HG03469 (cell line): ENCODE results near the gene COMMD3.
"Not testable (repeated sequence)": the region's sequence is repeated elsewhere in the genome, so short reads cannot be mapped to it uniquely, and the experiment has no call there.

Experiments used
- ATAC-seq: cut with Tn5 transposase; IDR thresholded peaks from one replicate; pipeline ENCODE4 v1.9.1; 2021; ENCODE audit warnings: mild to moderate bottlenecking, moderate library complexity, moderate number of reproducible peaks; ENCODE audit not compliant: unreplicated experiment

Gene COMMD3

GRCh38 chr10:22338185-22338900 lies 22.2 kb downstream of the COMMD3 start:
- no peak for ATAC-seq

GRCh38 chr10:22338931-22339330 lies 22.7 kb downstream of the COMMD3 start:
- ATAC-seq, result no peak

GRCh38 chr10:22339761-22340328 lies 23.7 kb downstream of the COMMD3 start:
- ATAC-seq, result no peak

- ATAC-seq, result peak; percentile 28
These were observed 24.4 kb downstream of the COMMD3 start for GRCh38 chr10:22340329-22341189.

- no peak for ATAC-seq
These were observed 25.2 kb downstream of the COMMD3 start for GRCh38 chr10:22341190-22341925.

- ATAC-seq, result no peak
These were observed 25.7 kb downstream of the COMMD3 start for GRCh38 chr10:22341926-22342196.

- no peak for ATAC-seq
These were observed 26.2 kb downstream of the COMMD3 start for GRCh38 chr10:22342421-22342820.

GRCh38 chr10:22343731-22344130 lies 27.5 kb downstream of the COMMD3 start:
- no peak for ATAC-seq

- ATAC-seq, result no peak
These were observed 28.1 kb downstream of the COMMD3 start for GRCh38 chr10:22344249-22344648.

- no peak for ATAC-seq
These were observed 28.7 kb downstream of the COMMD3 start for GRCh38 chr10:22344781-22345300.

GRCh38 chr10:22345301-22346095 lies 29.3 kb downstream of the COMMD3 start, which contains the start of gene SPAG6:
TSS of gene SPAG6 (plus strand) at chr10:22345496. CDS start at chr10:22345612, 116 bp downstream.
- no peak for ATAC-seq

- no peak for ATAC-seq
These were observed 30.0 kb downstream of the COMMD3 start for GRCh38 chr10:22346096-22346661.

- no peak for ATAC-seq
These were observed 33.6 kb downstream of the COMMD3 start for GRCh38 chr10:22349755-22350154.

- no peak for ATAC-seq
These were observed 35.0 kb downstream of the COMMD3 start for GRCh38 chr10:22351131-22351703.

- ATAC-seq, result no peak
These were observed 40.2 kb downstream of the COMMD3 start for GRCh38 chr10:22356324-22356873.

GRCh38 chr10:22357770-22358169 lies 41.6 kb downstream of the COMMD3 start:
- not testable (repeated sequence) for ATAC-seq

GRCh38 chr10:22363305-22363704 lies 47.1 kb downstream of the COMMD3 start:
- no peak for ATAC-seq

- ATAC-seq, result no peak
These were observed 48.4 kb downstream of the COMMD3 start for GRCh38 chr10:22364407-22365140.
